ENCODE results near the gene KCND2. TPM values are rescaled to one million over a fixed set of nuclear protein-coding genes. Genes with fewer than 3 reads are reported as not detected.

KCND2 gene
- total RNA-seq, 1 donor from 2014 or later, result 3.7 TPM

- DNase-seq (ENCODE audit: low spot score in 2 of 2, unreplicated experiment in 2 of 2), result no peak
- no peak for TF ChIP-seq CTCF (IDR thresholded peaks at IDR 0.05; ENCODE audit: unreplicated experiment)
- Mint-ChIP-seq H3K36me3 (no peaks in the 10 kb centered on the region), H3K4me3 (no peak overlapping the region), H3K4me1 (peaks cover 7% of the 10 kb centered on the region), H3K9me3 (no peaks in the 10 kb centered on the region), H3K27me3 (ENCODE audit: low read depth) (no peaks in the 10 kb centered on the region), H3K27ac (no peak overlapping the region)
Measured at GRCh38 chr7:120436487-120437060, 163.6 kb downstream of the KCND2 start.

- no peak overlapping the region for H3K27ac Mint-ChIP-seq
- H3K4me3 Mint-ChIP-seq, result no peak overlapping the region
- peaks cover 13% of the 10 kb centered on the region for H3K4me1 Mint-ChIP-seq
- no peaks in the 10 kb centered on the region for H3K9me3 Mint-ChIP-seq
- no peaks in the 10 kb centered on the region for H3K36me3 Mint-ChIP-seq
- H3K27me3 Mint-ChIP-seq (ENCODE audit: low read depth), result no peaks in the 10 kb centered on the region
- no peak for TF ChIP-seq CTCF (IDR thresholded peaks at IDR 0.05; ENCODE audit: unreplicated experiment)
- DNase-seq (ENCODE audit: low spot score in 2 of 2, unreplicated experiment in 2 of 2), result no peak
Measured at GRCh38 chr7:120441850-120442249, 168.9 kb downstream of the KCND2 start.

DNA sequence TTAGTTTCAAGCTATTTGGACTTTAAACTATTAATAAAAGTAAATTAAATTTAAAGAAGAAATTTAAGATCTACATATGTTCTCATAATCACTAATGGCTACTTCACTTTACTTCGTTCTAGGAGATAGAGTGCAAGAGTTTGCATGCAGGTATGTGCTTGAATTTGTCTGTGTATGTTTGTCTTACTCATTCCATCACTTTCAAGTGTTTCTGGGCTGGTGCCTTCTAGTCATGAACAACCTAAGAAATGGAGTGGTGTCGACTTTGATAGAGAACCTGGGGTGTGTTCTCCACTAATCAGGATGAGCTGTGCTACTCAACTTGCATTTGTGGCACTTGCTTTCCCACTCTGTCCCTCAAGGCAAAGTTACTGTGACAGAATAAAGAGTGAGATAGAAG lies 169.9 kb downstream of the KCND2 start:
- Mint-ChIP-seq H3K27ac (no peak overlapping the region), H3K9me3 (no peaks in the 10 kb centered on the region), H3K36me3 (no peaks in the 10 kb centered on the region), H3K27me3 (ENCODE audit: low read depth) (no peaks in the 10 kb centered on the region), H3K4me1 (peaks cover 12% of the 10 kb centered on the region), H3K4me3 (no peak overlapping the region)
- no peak for TF ChIP-seq CTCF (IDR thresholded peaks at IDR 0.05; ENCODE audit: unreplicated experiment)
- no peak for DNase-seq (ENCODE audit: low spot score in 2 of 2, unreplicated experiment in 2 of 2)

DNA sequence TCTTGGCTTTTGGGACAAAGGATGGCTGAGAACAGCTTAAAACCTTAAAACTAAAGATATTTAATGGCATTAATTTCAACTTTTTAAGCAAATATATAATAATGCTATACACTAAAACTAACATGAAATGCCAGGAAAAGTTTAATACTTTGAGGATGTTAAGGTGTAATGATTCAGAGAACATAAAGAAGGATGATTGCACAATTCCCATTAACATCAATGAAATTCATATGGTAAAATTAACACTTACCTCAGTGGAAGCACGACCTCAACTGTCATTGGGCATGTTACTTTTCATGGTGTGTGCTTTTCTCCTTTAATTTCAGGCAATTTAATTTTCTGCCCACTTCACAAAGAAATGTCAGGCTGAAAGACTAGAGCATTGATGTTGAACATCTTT lies 171.7 kb downstream of the KCND2 start:
- Mint-ChIP-seq H3K27ac (no peak overlapping the region), H3K36me3 (no peaks in the 10 kb centered on the region), H3K9me3 (no peaks in the 10 kb centered on the region)

DNA sequence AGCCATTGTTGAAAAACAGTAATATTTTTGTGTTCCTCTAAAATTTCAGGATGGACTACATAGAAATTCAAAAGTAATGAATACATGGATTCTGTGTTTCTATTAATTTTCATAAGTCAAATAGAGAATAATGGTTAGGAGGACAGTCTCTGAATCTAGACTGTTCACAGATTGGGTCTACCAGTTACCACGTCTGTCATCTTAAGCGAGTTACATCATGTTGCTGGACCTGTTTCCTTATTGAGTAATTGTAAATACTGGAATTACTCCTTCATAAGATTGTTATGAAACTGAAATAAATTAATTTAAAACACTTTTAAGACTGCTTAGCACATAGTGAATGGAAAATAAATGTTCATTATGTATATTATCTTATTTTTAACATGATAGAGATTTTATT lies 172.3 kb downstream of the KCND2 start:
- TF ChIP-seq CTCF (IDR thresholded peaks at IDR 0.05; ENCODE audit: unreplicated experiment), result no peak
- no peaks in the 10 kb centered on the region for H3K9me3 Mint-ChIP-seq
- peaks cover 12% of the 10 kb centered on the region for H3K4me1 Mint-ChIP-seq
- no peaks in the 10 kb centered on the region for H3K36me3 Mint-ChIP-seq
- no peak for DNase-seq (ENCODE audit: low spot score in 2 of 2, unreplicated experiment in 2 of 2)
- no peak overlapping the region for H3K27ac Mint-ChIP-seq
- H3K27me3 Mint-ChIP-seq (ENCODE audit: low read depth), result no peaks in the 10 kb centered on the region
- no peak overlapping the region for H3K4me3 Mint-ChIP-seq

More for the DNA sequence above, 171.7 kb downstream of the KCND2 start:
- TF ChIP-seq CTCF (IDR thresholded peaks at IDR 0.05; ENCODE audit: unreplicated experiment), result no peak
- no peak for DNase-seq (ENCODE audit: low spot score in 2 of 2, unreplicated experiment in 2 of 2)
- Mint-ChIP-seq H3K4me3 (no peak overlapping the region), H3K4me1 (peaks cover 12% of the 10 kb centered on the region), H3K27me3 (ENCODE audit: low read depth) (no peaks in the 10 kb centered on the region)

DNA sequence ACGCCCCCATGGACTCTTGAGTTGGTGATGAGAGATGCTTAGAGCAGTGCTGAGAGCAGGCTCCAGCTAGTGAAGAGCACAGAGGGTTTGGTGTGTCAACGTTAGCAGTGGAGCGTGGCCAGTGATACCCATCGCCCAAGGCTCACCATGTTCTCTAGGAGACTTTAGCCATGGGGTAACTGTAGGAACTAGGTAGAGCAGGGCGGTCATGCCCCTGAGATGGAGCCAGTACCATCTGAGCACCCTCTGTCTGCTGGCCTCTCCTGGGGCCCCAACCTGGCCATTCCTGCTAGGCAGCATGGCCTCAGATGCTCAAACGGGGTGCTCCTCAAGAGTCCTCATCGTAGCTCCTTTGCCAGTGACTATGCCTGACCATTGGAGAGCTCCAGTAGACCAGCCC lies 179.7 kb downstream of the KCND2 start:
- peaks cover 34% of the 10 kb centered on the region for H3K9me3 Mint-ChIP-seq
- H3K36me3 Mint-ChIP-seq, result peaks cover 5% of the 10 kb centered on the region

More for the DNA sequence above, 179.7 kb downstream of the KCND2 start:
- DNase-seq (ENCODE audit: low spot score in 2 of 2, unreplicated experiment in 2 of 2), result no peak
- Mint-ChIP-seq H3K4me3 (no peak overlapping the region), H3K27ac (no peak overlapping the region), H3K4me1 (no peaks in the 10 kb centered on the region), H3K27me3 (ENCODE audit: low read depth) (no peaks in the 10 kb centered on the region)
- TF ChIP-seq CTCF (IDR thresholded peaks at IDR 0.05; ENCODE audit: unreplicated experiment), result no peak
